OCI-LY7 (cell line): ENCODE data around the gene NAA16.

Experiments
- CTCF ChIP-seq: fragments of 200-600 bp; sonication (generic); conservative IDR thresholded peaks from 2 replicates; pipeline ENCODE4 v1.5.1; 2014; ENCODE audit warnings: mild to moderate bottlenecking, antibody characterized with exemption, low read length, moderate library complexity, mixed read lengths
- EZH2phosphoT487 ChIP-seq: fragments of 200-600 bp; sonication (generic); IDR thresholded peaks from 2 replicates; pipeline ENCODE4 v1.6.1; 2018; ENCODE audit warnings: low read depth, borderline replicate concordance, mild to moderate bottlenecking, mixed run types, antibody characterized with exemption, low read length, moderate library complexity, mixed read lengths

GRCh38 chr13:41394166-41394565, 83.1 kb downstream of the NAA16 start:
- no peak for TF ChIP-seq CTCF
- TF ChIP-seq EZH2phosphoT487, result no peak
